Endothelial cell of umbilical vein (primary cell): ENCODE results near the gene SESN2. TPM values are rescaled to one million over a fixed set of nuclear protein-coding genes. Genes with fewer than 3 reads are reported as not detected.

ENCODE experiments used
- BruUV-seq: library from RNA; stranded (reverse); fragments of 400-500 nt; replicated peaks from 2 replicates; lab custom pipeline; 2021; lab: Mats Ljungman, UMichigan
- CTCF ChIA-PET: fragments of 300-600, 350-600 bp; sonication (Branson Sonifier 250); formaldehyde crosslinking; loops from one replicate; lab custom pipeline; 2021; ENCODE audit warnings: antibody characterized with exemption, inconsistent platforms; lab: Charles Lee
- POLR2A ChIA-PET: fragments of 300-600, 350-600 bp; sonication (Branson Sonifier 250); formaldehyde crosslinking; loops from one replicate; lab custom pipeline; 2021; ENCODE audit warnings: antibody characterized with exemption, inconsistent platforms; lab: Charles Lee
- DNase-seq: peaks from one replicate; pipeline ENCODE4 v3.0.0-alpha.2; 2011; ENCODE audit warnings: low read depth, low spot score
- FAIRE-seq: peaks from 2 replicates; lab custom pipeline; 2011; peaks lifted over from hg19 to GRCh38; lab: Jason Lieb, UNC
- H2AFZ ChIP-seq: 2 replicates; pipeline ENCODE4 v1.6.0; 2012; ENCODE audit warnings: low read depth, low read length, control low read depth, inconsistent platforms
- H3K27ac ChIP-seq: 2 replicates; pipeline ENCODE4 v1.5.1; 2011; ENCODE audit warnings: low read depth, mild to moderate bottlenecking, control low read depth, low read length, moderate library complexity; ENCODE audit not compliant: insufficient read depth
- H3K27me3 ChIP-seq, 2 experiments: 2 replicates each; pipeline versions ENCODE4 v1.6.0 to v1.6.1; 2011; ENCODE audit warnings: low read length in 2 of 2, mixed read lengths in 1 of 2; ENCODE audit not compliant: control insufficient read depth in 2 of 2, insufficient read depth in 2 of 2
- H3K36me3 ChIP-seq, 2 experiments: 2 replicates in 1 of 2; 3 replicates in 1 of 2; pipeline ENCODE4 v1.5.1; 2011; ENCODE audit warnings: low read length in 2 of 2, mild to moderate bottlenecking in 1 of 2, moderate library complexity in 1 of 2; ENCODE audit not compliant: control insufficient read depth in 2 of 2, insufficient read depth in 2 of 2; ENCODE audit errors: extremely low read depth in 1 of 2
- H3K4me1 ChIP-seq: 3 replicates; pipeline ENCODE4 v1.5.1; 2011; ENCODE audit warnings: mild to moderate bottlenecking, low read length; ENCODE audit not compliant: control insufficient read depth, insufficient read depth; ENCODE audit errors: extremely low read depth
- H3K4me2 ChIP-seq: 2 replicates; pipeline ENCODE4 v1.6.1; 2011; ENCODE audit warnings: low read length, control low read depth, mixed read lengths; ENCODE audit not compliant: insufficient read depth
- H3K4me3 ChIP-seq, 3 experiments: fragments of 200-600 bp in 1 of 3; sonication (generic), shearing (Covaris generic) in 1 of 3; replicated peaks in 1 of 3; 2 replicates each; pipeline ENCODE4 v1.5.1; 2011 to 2016; ENCODE audit warnings: control low read depth in 3 of 3, low read length in 3 of 3, mild to moderate bottlenecking in 2 of 3, inconsistent platforms in 1 of 3, low read depth in 1 of 3, moderate library complexity in 1 of 3; ENCODE audit not compliant: insufficient read depth in 1 of 3
- H3K79me2 ChIP-seq: 2 replicates; pipeline ENCODE4 v1.6.0; 2012; ENCODE audit warnings: low read length, inconsistent platforms; ENCODE audit not compliant: control insufficient read depth, insufficient read depth
- H3K9ac ChIP-seq: replicated peaks from 2 replicates; pipeline ENCODE3; 2011; ENCODE audit warnings: low read length, control low read depth; ENCODE audit not compliant: insufficient read depth; ENCODE audit errors: extremely low read depth
- H3K9me1 ChIP-seq: replicated peaks from 3 replicates; pipeline ENCODE4 v1.6.0; 2011; ENCODE audit warnings: mild to moderate bottlenecking, low read length; ENCODE audit not compliant: control insufficient read depth, insufficient read depth; ENCODE audit errors: extremely low read depth
- H3K9me3 ChIP-seq: replicated peaks from 2 replicates; pipeline ENCODE4 v1.5.1; 2012; ENCODE audit warnings: low read length, inconsistent platforms; ENCODE audit not compliant: control insufficient read depth, insufficient read depth
- H4K20me1 ChIP-seq: replicated peaks from 2 replicates; pipeline ENCODE3; 2011; ENCODE audit warnings: mild to moderate bottlenecking, low read length; ENCODE audit not compliant: control insufficient read depth, insufficient read depth; ENCODE audit errors: extremely low read depth
- EZH2 ChIP-seq: IDR thresholded peaks from 2 replicates; pipeline ENCODE4 v1.6.1; 2012; ENCODE audit warnings: borderline replicate concordance, low read depth, mild to moderate bottlenecking, moderate library complexity, low read length, inconsistent platforms; ENCODE audit not compliant: severe bottlenecking
- FOS ChIP-seq: IDR thresholded peaks from 2 replicates; pipeline ENCODE4 v1.6.1; 2011; ENCODE audit warnings: mild to moderate bottlenecking, low read length, moderate library complexity, borderline replicate concordance; ENCODE audit not compliant: insufficient read depth
- GATA2 ChIP-seq: IDR thresholded peaks from 2 replicates; pipeline ENCODE4 v1.7.0; 2011; ENCODE audit warnings: low read depth, mild to moderate bottlenecking, moderate library complexity, mixed read lengths, low read length; ENCODE audit not compliant: insufficient read length, insufficient read depth
- JUN ChIP-seq: IDR thresholded peaks from 2 replicates; pipeline ENCODE4 v1.6.1; 2011; ENCODE audit warnings: borderline replicate concordance, low read depth; ENCODE audit not compliant: insufficient read length, insufficient read depth
- MYC ChIP-seq: IDR thresholded peaks from one replicate; pipeline ENCODE4 v1.6.1; 2011; ENCODE audit warnings: mild to moderate bottlenecking, low read depth, low read length
- POLR2A ChIP-seq: IDR thresholded peaks from 2 replicates; pipeline ENCODE4 v1.6.1; 2012; ENCODE audit warnings: low read depth, mild to moderate bottlenecking, control low read depth, low read length
- POLR2AphosphoS5 ChIP-seq: IDR thresholded peaks from 2 replicates; pipeline ENCODE4 v1.6.1; 2012; ENCODE audit warnings: low read depth, mild to moderate bottlenecking, control low read depth, low read length, moderate library complexity; ENCODE audit not compliant: insufficient read depth
- dilution Hi-C: fragments of 300-500 bp; cut with MboI; formaldehyde crosslinking; loops from one replicate; pipeline ENCODE4 v1.15.0; 2019; ENCODE audit warnings: low sequenced_read_pairs; ENCODE audit not compliant: extremely low pct_ligation_motif_present
- intact Hi-C: fragments of 100-400 bp; cut with micrococcal nuclease; formaldehyde crosslinking; loops from one replicate; pipeline ENCODE4 v1.10.0; 2022
- polyA plus RNA-seq, 4 experiments: library from polyadenylated mRNA; depleted of rRNA in 3 of 4; stranded (reverse) in 3 of 4; unstranded in 1 of 4; fragments of >200 nt; gene quantifications; 2 replicates each; pipeline versions ENCODE4 v1.2.1 to v1.2.3, GENCODE V29; 2011 to 2012; ENCODE audit warnings: missing spikeins in 1 of 4
- total RNA-seq: library from RNA; stranded (reverse); gene quantifications from 2 replicates; pipeline ENCODE4 v1.2.3, GENCODE V29; 2021
- TF ChIP-seq, protein P1 (sequence below): IDR thresholded peaks from 2 replicates; pipeline ENCODE4 v1.6.1; 2011; ENCODE audit not compliant: insufficient read depth, insufficient read length

SESN2 gene
- total and polyA plus RNA-seq, 2 donors (not counting 3 experiments of a cell fraction or from before 2014, with no cell fraction given): 11.6 to 13.2 TPM

DNA sequence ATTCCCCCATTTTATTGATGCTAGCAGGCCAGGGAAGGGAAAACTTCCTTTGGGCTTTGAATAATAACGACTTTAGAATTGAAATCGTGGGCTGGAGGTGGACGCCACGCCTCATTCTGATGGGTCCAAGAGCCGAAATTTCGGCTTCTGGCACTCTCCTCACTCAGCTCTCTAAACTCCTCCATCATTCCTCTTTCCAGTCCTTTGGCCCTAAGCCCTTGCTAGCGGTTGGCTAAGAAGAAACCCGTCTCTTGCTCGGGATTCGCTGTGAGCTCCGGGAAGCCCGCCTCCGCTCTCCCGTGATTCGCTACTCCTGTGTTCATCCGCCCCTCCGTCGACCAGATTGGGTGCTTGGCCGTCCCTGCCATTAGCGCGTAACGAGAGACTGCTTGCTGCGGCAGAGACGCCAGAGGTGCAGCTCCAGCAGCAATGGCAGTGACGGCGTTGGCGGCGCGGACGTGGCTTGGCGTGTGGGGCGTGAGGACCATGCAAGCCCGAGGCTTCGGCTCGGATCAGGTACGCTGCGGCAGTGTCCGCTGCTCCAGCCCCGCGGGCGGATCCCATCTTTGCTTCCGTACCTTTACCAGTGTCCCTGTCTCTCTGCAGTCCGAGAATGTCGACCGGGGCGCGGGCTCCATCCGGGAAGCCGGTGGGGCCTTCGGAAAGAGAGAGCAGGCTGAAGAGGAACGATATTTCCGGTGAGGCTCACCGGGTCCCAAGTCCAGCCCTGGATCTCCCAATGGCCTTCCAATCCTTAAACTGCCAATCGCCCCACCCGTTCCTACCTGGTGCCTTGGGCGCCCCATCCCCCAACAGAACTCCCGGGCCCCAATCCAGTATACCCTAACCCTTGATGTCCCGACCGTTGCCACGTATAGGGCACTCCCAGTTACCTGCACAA is 23.3 kb upstream of the SESN2 start, which contains the start of gene ATP5IF1:
TSS of gene ATP5IF1 (plus strand) at position 370 of the 901 bp plus-strand sequence. CDS start at position 430, 60 bp downstream.
- ChIA-PET POLR2A (interaction anchor here (0.5 to 1.8 kb wide), 8 partner anchors 8 to 1394 kb away, joined by 3 to 8 read pairs (median 4); partner anchors contain the start of genes RNU11 and SESN2), CTCF (interaction anchor here (0.8 to 3.9 kb wide), 7 partner anchors 8 to 367 kb away, joined by 3 to 32 read pairs (median 5); no protein-coding TSS in a partner anchor)
- Histone ChIP-seq H3K27me3 (no peaks in the 10 kb centered on the region), H3K36me3 (peaks cover 0 to 4% of the 10 kb centered on the region in 2 experiments), H3K9ac (peak within 1 kb of the TSS; percentile 66), H2AFZ (peak within 1 kb of the TSS; percentile 85), H3K4me2 (peak within 1 kb of the TSS; percentile 91), H3K27ac (peak within 1 kb of the TSS; percentile 1), H3K4me3 (peak within 1 kb of the TSS; percentile 49 to 84 (median 64)), H3K9me1 (no peaks in the 10 kb centered on the region), H3K9me3 (no peaks in the 10 kb centered on the region), H3K79me2 (peaks cover 36% of the 10 kb centered on the region), H4K20me1 (no peaks in the 10 kb centered on the region), H3K4me1 (peaks cover 17% of the 10 kb centered on the region)
- dilution Hi-C loops (no loop called here), intact Hi-C loops (no loop called here)
- TF ChIP-seq POLR2A: peak; percentile 97
- no peak for TF ChIP-seq JUN
- TF ChIP-seq POLR2AphosphoS5: peak; percentile 94
- no TSS peak for BruUV-seq
- DNase-seq (peak; percentile 99), FAIRE-seq (peak; percentile 97)

DNA sequence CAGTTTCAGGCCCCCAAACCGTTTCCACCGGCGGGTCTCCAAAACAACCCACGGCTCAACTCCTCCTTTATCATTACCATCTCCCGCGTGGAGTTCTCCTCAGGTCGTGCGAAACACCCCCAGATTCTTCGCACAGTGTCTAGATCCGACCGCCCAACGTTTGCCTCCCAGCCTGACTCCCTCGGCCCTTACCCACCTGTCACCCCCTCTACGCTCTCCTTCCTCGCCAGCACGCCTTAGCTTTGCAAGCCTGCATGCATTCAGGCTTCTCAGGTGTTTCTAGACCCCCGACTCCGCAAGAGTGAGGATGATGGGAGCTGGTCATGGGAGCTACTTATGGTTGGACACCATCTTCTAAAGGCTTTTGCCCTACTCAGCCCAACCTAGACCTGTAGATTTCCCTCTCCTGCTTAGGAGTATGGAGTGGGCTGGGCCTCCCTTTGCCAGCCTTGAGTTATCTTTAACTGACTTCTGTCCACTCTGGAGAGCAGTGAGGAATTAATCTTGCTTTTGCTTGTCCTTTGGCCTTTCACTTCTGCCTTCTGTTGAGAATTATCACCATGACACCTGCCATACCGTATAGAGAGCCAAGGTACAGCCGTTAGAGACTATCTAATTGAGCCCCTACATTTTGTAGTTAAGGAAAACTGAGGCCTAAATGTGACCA is 22.5 kb upstream of the SESN2 start:
- BruUV-seq: no TSS peak
- H3K27ac ChIP-seq: peak overlapping the region; percentile 1
- no peaks in the 10 kb centered on the region for H3K9me3 ChIP-seq
- FAIRE-seq (no peak), DNase-seq (no peak)
- CTCF ChIA-PET: interaction anchor here (1.1 to 3.9 kb wide), 2 partner anchors 12 to 146 kb away, joined by 3 to 32 read pairs; no protein-coding TSS in a partner anchor
- POLR2A ChIA-PET: interaction anchor here (0.6 to 1.8 kb wide), 2 partner anchors 275 to 345 kb away, joined by 4 to 8 read pairs; no protein-coding TSS in a partner anchor
- peaks cover 0 to 4% of the 10 kb centered on the region in 2 experiments for H3K36me3 ChIP-seq
- dilution Hi-C loops (no loop called here), intact Hi-C loops (no loop called here)
- H3K79me2 ChIP-seq: peaks cover 29% of the 10 kb centered on the region
- peak overlapping the region; percentile 49 to 84 (median 64) for H3K4me3 ChIP-seq
- peaks cover 15% of the 10 kb centered on the region for H3K4me1 ChIP-seq
- H3K9ac ChIP-seq: peak overlapping the region; percentile 66
- peak overlapping the region; percentile 91 for H3K4me2 ChIP-seq
- H4K20me1 ChIP-seq: no peaks in the 10 kb centered on the region
- TF ChIP-seq GATA2 (peak; percentile 46), EZH2 (no peak), POLR2AphosphoS5 (no peak), JUN (no peak), FOS (no peak), MYC (no peak)
- TF ChIP-seq, protein P1, sequence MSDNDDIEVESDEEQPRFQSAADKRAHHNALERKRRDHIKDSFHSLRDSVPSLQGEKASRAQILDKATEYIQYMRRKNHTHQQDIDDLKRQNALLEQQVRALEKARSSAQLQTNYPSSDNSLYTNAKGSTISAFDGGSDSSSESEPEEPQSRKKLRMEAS: no peak
- no peaks in the 10 kb centered on the region for H3K27me3 ChIP-seq
- H3K9me1 ChIP-seq: no peaks in the 10 kb centered on the region
- peak overlapping the region; percentile 72 for H2AFZ ChIP-seq
